Measurements from ENCODE around the gene SPOUT1.

- TF ChIP-seq POLR2A (IDR thresholded peaks at IDR 0.05; ENCODE audit: low read depth, low read length): no peak
- TF ChIP-seq TAF1 (IDR thresholded peaks at IDR 0.05; ENCODE audit: borderline replicate concordance, low read depth, low read length): no peak
Observed at GRCh38 chr9:128805661-128806060, 23.9 kb downstream of the SPOUT1 start.
